ENCODE data around the gene RASSF4.
A peak's percentile ranks its signal among the peaks of the same experiment; 100 is the strongest.

RASSF4 gene

DNA sequence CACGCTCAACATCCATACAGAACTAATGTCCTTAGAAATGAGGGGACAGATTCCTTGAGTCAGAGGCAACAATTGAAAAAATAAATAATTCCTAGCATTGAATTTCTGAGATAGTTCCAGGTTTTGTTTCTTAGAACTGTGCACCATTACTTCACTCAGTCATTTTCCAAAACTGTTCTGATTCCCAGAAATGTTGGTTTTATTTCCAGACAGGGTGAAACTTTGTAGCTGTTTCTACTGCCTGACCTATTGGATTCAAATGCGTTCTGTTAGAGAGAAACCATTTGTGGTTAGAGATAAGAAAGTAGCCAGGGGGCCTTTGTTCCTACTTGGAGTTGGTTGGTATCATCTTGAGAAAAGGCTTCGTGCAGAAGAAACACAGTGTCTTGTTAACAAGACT, 27.1 kb downstream of the RASSF4 start:
- Histone ChIP-seq H3K27me3 (replicated peaks) (no peaks in the 10 kb centered on the region), H3K36me3 (replicated peaks) (no peaks in the 10 kb centered on the region), H3K27ac (no peak overlapping the region), H3K4me3 (ENCODE audit: low read depth, low read length) (no peak overlapping the region)
- DNase-seq: no peak
- in situ Hi-C loops (cut with HindIII; ENCODE audit: low pct_ligation_motif_present, low sequenced_read_pairs): no loop called here
- TF ChIP-seq, protein P1, sequence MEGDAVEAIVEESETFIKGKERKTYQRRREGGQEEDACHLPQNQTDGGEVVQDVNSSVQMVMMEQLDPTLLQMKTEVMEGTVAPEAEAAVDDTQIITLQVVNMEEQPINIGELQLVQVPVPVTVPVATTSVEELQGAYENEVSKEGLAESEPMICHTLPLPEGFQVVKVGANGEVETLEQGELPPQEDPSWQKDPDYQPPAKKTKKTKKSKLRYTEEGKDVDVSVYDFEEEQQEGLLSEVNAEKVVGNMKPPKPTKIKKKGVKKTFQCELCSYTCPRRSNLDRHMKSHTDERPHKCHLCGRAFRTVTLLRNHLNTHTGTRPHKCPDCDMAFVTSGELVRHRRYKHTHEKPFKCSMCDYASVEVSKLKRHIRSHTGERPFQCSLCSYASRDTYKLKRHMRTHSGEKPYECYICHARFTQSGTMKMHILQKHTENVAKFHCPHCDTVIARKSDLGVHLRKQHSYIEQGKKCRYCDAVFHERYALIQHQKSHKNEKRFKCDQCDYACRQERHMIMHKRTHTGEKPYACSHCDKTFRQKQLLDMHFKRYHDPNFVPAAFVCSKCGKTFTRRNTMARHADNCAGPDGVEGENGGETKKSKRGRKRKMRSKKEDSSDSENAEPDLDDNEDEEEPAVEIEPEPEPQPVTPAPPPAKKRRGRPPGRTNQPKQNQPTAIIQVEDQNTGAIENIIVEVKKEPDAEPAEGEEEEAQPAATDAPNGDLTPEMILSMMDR (IDR thresholded peaks at IDR 0.05; ENCODE audit: low read depth, low read length, missing control alignments): no peak

DNA sequence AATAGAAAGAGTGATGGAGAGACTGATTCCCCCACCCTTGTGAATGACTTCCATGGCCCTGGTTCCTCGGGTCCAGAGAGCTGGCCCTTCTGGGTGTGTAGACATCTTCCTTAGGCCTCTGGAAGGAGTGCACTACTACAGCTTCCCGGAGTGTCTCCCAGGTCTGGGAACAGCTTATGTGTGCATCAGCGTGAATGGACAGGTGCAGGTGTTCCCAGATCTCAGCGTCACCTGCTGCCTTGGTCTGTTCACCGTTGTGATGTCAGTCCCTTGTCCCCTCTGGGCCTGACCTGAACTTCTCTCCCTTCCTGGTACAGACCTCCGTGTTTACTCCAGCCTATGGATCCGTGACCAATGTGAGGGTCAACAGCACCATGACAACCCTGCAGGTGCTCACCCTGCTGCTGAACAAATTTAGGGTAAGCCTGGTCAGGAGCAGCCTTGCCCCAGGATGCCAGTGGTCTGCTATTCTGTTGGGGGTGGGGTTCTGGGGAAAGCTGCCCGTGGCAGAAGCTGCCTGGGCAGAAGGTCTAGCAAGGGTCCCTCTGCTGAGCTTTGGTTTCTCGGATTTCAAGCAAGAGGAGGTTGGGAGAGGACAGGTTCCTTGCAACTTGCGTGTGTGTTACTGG, 29.5 kb downstream of the RASSF4 start:
- TF ChIP-seq, protein P1 (IDR thresholded peaks at IDR 0.05; ENCODE audit: low read depth, low read length, missing control alignments): no peak
- Histone ChIP-seq H3K27ac (no peak overlapping the region), H3K36me3 (replicated peaks) (no peaks in the 10 kb centered on the region), H3K27me3 (replicated peaks) (no peaks in the 10 kb centered on the region), H3K4me3 (ENCODE audit: low read depth, low read length) (no peak overlapping the region)
- DNase-seq: no peak
- in situ Hi-C loops (cut with HindIII; ENCODE audit: low pct_ligation_motif_present, low sequenced_read_pairs): no loop called here

DNA sequence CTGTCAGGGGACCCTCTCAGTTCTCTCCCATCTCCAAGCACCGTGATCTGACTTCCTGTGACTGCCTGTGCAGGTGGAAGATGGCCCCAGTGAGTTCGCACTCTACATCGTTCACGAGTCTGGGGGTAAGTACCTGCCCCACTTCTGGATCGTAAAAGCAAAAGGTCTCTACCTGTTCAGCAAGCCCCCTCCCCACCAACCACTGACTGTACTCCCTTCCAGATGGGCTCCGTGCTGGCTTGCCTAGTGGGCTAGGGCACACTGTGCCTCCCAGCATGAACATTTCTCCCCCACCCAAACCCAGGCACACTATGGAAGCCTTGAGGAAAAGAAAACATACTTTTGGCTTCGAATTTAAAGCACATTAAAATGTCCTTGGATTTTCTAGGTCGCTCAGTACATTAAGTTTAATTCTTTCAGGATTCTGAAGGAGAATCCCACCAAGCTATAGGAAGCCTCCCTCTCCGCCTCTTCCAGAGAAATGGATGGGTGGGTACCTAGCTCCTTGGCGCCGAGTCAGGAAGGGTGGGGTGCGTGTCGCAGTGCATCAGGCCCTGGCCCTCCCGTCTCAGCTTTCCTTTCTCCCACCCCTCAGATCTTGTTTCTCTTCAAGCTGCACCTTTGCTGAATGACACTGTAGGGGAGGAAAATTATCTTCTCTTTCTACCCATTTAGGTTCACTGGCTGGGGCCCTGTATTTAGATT, 30.1 kb downstream of the RASSF4 start:
- H3K4me3 ChIP-seq (ENCODE audit: low read depth, low read length): no peak overlapping the region
- H3K27me3 ChIP-seq (replicated peaks): no peaks in the 10 kb centered on the region
- TF ChIP-seq, protein P1 (IDR thresholded peaks at IDR 0.05; ENCODE audit: low read depth, low read length, missing control alignments): no peak
- no peak overlapping the region for H3K27ac ChIP-seq
- no peaks in the 10 kb centered on the region for H3K36me3 ChIP-seq (replicated peaks)
- no peak for DNase-seq
- in situ Hi-C loops (cut with HindIII; ENCODE audit: low pct_ligation_motif_present, low sequenced_read_pairs): no loop called here

DNA sequence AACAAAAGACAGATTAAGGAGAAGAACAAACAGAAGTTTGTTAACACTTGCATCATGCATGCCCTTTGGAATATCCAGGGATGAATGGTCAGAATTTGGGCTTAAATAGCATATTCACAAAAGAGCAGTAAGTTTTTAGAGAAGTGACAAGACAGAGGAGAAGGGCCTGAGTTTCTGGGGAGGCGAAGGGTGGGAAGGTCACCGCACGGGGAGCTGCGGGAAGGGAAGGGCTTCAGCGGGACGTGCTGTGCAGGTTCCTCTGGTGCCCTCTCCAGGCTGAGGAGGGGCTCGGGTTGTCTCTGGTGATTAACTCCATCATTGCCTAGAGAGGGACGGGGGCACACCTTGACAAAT, 30.7 kb downstream of the RASSF4 start:
- no peaks in the 10 kb centered on the region for H3K36me3 ChIP-seq (replicated peaks)
- TF ChIP-seq, protein P1 (IDR thresholded peaks at IDR 0.05; ENCODE audit: low read depth, low read length, missing control alignments): peak; percentile 58
- DNase-seq: no peak
- no peak overlapping the region for H3K27ac ChIP-seq
- no peak overlapping the region for H3K4me3 ChIP-seq (ENCODE audit: low read depth, low read length)
- H3K27me3 ChIP-seq (replicated peaks): no peaks in the 10 kb centered on the region
- in situ Hi-C loops (cut with HindIII; ENCODE audit: low pct_ligation_motif_present, low sequenced_read_pairs): no loop called here

DNA sequence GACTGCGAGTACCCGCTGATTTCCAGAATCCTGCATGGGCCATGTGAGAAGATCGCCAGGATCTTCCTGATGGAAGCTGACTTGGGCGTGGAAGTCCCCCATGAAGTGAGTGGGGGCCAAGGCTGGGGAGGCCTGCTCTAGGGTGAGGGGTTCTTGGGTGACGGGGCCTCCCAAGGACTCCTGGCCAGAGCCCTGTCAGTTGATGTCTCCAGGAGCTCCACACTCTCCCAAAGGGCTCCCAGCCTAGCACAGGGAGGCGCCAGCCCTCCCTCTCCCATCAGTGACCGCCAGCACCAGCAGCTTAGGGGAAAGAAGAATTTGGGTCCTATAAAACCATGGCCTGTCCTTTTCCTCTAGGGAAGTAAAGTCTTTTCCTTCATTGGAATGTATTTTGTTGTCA, 31.4 kb downstream of the RASSF4 start:
- TF ChIP-seq, protein P1 (IDR thresholded peaks at IDR 0.05; ENCODE audit: low read depth, low read length, missing control alignments): no peak
- in situ Hi-C loops (cut with HindIII; ENCODE audit: low pct_ligation_motif_present, low sequenced_read_pairs): no loop called here
- no peaks in the 10 kb centered on the region for H3K27me3 ChIP-seq (replicated peaks)
- no peak overlapping the region for H3K4me3 ChIP-seq (ENCODE audit: low read depth, low read length)
- no peak overlapping the region for H3K27ac ChIP-seq
- H3K36me3 ChIP-seq (replicated peaks): no peaks in the 10 kb centered on the region
- DNase-seq: no peak

DNA sequence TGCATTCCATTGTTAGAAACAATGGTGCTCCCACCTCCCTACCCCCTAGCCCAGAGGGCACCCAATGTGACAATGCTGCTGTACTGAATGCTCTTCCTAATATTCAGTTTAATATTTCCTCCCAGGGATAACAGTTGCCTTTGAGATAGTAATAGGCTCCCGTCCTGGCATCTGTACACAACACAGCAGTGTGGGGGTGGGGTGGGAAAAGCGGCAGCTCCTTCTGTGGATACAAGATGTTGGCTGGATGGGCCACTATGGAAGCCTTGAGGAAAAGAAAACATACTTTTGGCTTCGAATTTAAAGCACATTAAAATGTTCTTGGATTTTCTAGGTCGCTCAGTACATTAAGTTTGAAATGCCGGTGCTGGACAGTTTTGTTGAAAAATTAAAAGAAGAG, 32.0 kb downstream of the RASSF4 start:
- DNase-seq: no peak
- Histone ChIP-seq H3K4me3 (ENCODE audit: low read depth, low read length) (no peak overlapping the region), H3K27ac (no peak overlapping the region), H3K36me3 (replicated peaks) (no peaks in the 10 kb centered on the region), H3K27me3 (replicated peaks) (no peaks in the 10 kb centered on the region)
- TF ChIP-seq, protein P1 (IDR thresholded peaks at IDR 0.05; ENCODE audit: low read depth, low read length, missing control alignments): no peak
- in situ Hi-C loops (cut with HindIII; ENCODE audit: low pct_ligation_motif_present, low sequenced_read_pairs): no loop called here
